Right ventricle myocardium superior (tissue), 1 donor: Measurements from ENCODE around the gene STEAP1. TPM values are rescaled to one million over a fixed set of nuclear protein-coding genes. Genes with fewer than 3 reads are reported as not detected.
"Not testable (repeated sequence)": the region's sequence is repeated elsewhere in the genome, so short reads cannot be mapped to it uniquely, and the experiment has no call there.

ENCODE experiments used
- ATAC-seq: fragments of 200-7000 bp; cut with Tn5 transposase; one replicate; pipeline ENCODE4 v1.9.1; 2020; ENCODE audit warnings: mild to moderate bottlenecking; ENCODE audit not compliant: poor library complexity
- DNase-seq: peaks from one replicate; pipeline ENCODE4 v3.0.0-alpha.2; 2020
- intact Hi-C: fragments of 100-400 bp; cut with DNase I; formaldehyde crosslinking; loops from one replicate; pipeline ENCODE4 v1.11.2; 2022
- long read RNA-seq: library from polyadenylated mRNA; unstranded; transcript quantifications from one replicate; pipeline ENCODE4 v2.0.0, GENCODE V29; 2021
- total RNA-seq: library from RNA; stranded (reverse); fragmentation: NEBNext Ultra II Directional; extraction: Animal tissue kit (Norgen Biotek cat#: 25700); gene quantifications from one replicate; pipeline ENCODE4 v1.2.1, GENCODE V29; 2021
- donor health status: DM: no; HTN: yes; CAD: no; lungs with severe emphysema.

STEAP1 gene
- 1.2 TPM for total RNA-seq
- long read RNA-seq = 0 reads

GRCh38 chr7:90153943-90154771, at the start of gene STEAP1:
Gene STEAP1 (plus strand): TSS chr7:90154469. CDS start chr7:90159789, 5,320 bp downstream.
- peak; percentile 95 for DNase-seq
- intact Hi-C loops = loop anchor here (10.0 kb wide), 1 partner anchor 271 kb away; no protein-coding TSS in a partner anchor
- ATAC-seq = peak; percentile 100

- ATAC-seq, DNase-seq, intact Hi-C loops: not testable (repeated sequence)
These were observed 39.3 kb upstream of the STEAP1 start for GRCh38 chr7:90114972-90115371.

GRCh38 chr7:90118551-90119177, 35.6 kb upstream of the STEAP1 start:
- peak; percentile 50 for DNase-seq
- intact Hi-C loops = not testable (repeated sequence)
- ATAC-seq = peak; percentile 75

- peak; percentile 69 for DNase-seq
- intact Hi-C loops = no loop called here
- ATAC-seq = peak; percentile 95
These were observed 34.9 kb upstream of the STEAP1 start for GRCh38 chr7:90119178-90119971.

- ATAC-seq = peak; percentile 32
- DNase-seq, intact Hi-C loops: not testable (repeated sequence)
These were observed 34.1 kb upstream of the STEAP1 start for GRCh38 chr7:90120205-90120604.

- intact Hi-C loops, ATAC-seq: not testable (repeated sequence)
These were observed 22.5 kb upstream of the STEAP1 start for GRCh38 chr7:90131746-90132145.

GRCh38 chr7:90147079-90147960, 6.9 kb upstream of the STEAP1 start:
- intact Hi-C loops, ATAC-seq, DNase-seq: not testable (repeated sequence)

More at GRCh38 chr7:90131746-90132145, 22.5 kb upstream of the STEAP1 start:
- DNase-seq = not testable (repeated sequence)

GRCh38 chr7:90149428-90149827, 4.8 kb upstream of the STEAP1 start:
- ATAC-seq = not testable (repeated sequence)

GRCh38 chr7:90151884-90152283, 2.4 kb upstream of the STEAP1 start:
- ATAC-seq, DNase-seq: not testable (repeated sequence)
- intact Hi-C loops = loop anchor here (10.0 kb wide), 1 partner anchor 273 kb away; no protein-coding TSS in a partner anchor

More at GRCh38 chr7:90149428-90149827, 4.8 kb upstream of the STEAP1 start:
- peak; percentile 37 for DNase-seq
- intact Hi-C loops = not testable (repeated sequence)

GRCh38 chr7:90152642-90153253, 1.5 kb upstream of the STEAP1 start:
- ATAC-seq, DNase-seq: not testable (repeated sequence)
- intact Hi-C loops = loop anchor here (10.0 kb wide), 1 partner anchor 272 kb away; no protein-coding TSS in a partner anchor

GRCh38 chr7:90155206-90155605, 937 bp downstream of the STEAP1 start:
- DNase-seq (no peak), ATAC-seq (no peak)
- intact Hi-C loops = loop anchor here (10.0 kb wide), 1 partner anchor 270 kb away; no protein-coding TSS in a partner anchor

- ATAC-seq, DNase-seq: not testable (repeated sequence)
- intact Hi-C loops = loop anchor here (10.0 kb wide), 1 partner anchor 267 kb away; no protein-coding TSS in a partner anchor
These were observed 3.1 kb downstream of the STEAP1 start for GRCh38 chr7:90157331-90157730.

GRCh38 chr7:90157761-90158350, 3.6 kb downstream of the STEAP1 start:
- DNase-seq, ATAC-seq: not testable (repeated sequence)
- intact Hi-C loops = loop anchor here (10.0 kb wide), 1 partner anchor 267 kb away; no protein-coding TSS in a partner anchor

GRCh38 chr7:90163534-90163933, 9.3 kb downstream of the STEAP1 start:
- DNase-seq = no peak
- intact Hi-C loops = no loop called here
- ATAC-seq = no peak

GRCh38 chr7:90165724-90166123, 11.5 kb downstream of the STEAP1 start:
- DNase-seq (no peak), ATAC-seq (no peak)
- intact Hi-C loops = no loop called here

- DNase-seq (no peak), ATAC-seq (no peak)
- intact Hi-C loops = no loop called here
These were observed 11.9 kb downstream of the STEAP1 start for GRCh38 chr7:90166153-90166552.

- ATAC-seq (no peak), DNase-seq (no peak)
- intact Hi-C loops = no loop called here
These were observed 13.1 kb downstream of the STEAP1 start for GRCh38 chr7:90167361-90167760.
